Epithelial cell of proximal tubule (primary cell): ENCODE results near the gene C9orf85. TPM values are rescaled to one million over a fixed set of nuclear protein-coding genes. Genes with fewer than 3 reads are reported as not detected.

ENCODE experiments used
- DNase-seq: peaks from one replicate; pipeline ENCODE4 v3.0.0-alpha.2; 2011; ENCODE audit warnings: low read depth
- H3K4me3 ChIP-seq: 2 replicates; pipeline ENCODE4 v1.5.1; 2011; ENCODE audit warnings: low read depth, mild to moderate bottlenecking, low read length
- total RNA-seq: library from RNA; depleted of rRNA; stranded (reverse); fragments of >200 nt; gene quantifications from 2 replicates; pipeline ENCODE4 v1.2.3, GENCODE V29; 2015
- TF ChIP-seq, protein P1 (sequence below): conservative IDR thresholded peaks from 2 replicates; pipeline ENCODE4 v1.5.1; 2012; ENCODE audit warnings: low read depth, mild to moderate bottlenecking, low read length

The C9orf85 gene
- total RNA-seq, 1 donor from 2014 or later, result 12.9 TPM

DNA sequence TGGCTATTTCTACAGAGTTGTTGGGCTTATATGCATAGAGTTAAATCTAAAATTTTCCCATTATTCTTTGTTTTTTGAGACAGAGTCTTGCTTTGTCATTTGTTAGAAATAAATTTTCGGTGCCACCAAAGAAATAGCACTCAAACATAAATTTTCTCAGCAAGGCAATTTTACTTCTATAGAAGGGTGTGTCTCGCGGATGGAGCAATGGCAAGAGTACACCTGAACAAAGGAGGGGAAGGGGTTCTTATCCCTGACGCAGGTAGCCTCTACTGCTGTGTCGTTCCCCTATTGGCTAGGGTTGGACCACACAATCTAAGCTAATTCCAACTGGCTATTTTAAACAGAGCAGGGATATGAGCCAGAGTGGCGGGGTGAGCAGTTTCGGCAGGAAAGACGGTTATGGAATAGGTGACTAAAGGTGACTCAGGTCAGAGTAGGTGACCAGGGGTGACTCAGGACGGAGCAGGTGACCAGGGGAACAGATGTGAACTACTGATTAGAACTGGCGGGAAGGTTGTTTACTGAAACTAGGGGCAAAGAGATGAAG, 57.2 kb downstream of the C9orf85 start:
- TF ChIP-seq, protein P1, sequence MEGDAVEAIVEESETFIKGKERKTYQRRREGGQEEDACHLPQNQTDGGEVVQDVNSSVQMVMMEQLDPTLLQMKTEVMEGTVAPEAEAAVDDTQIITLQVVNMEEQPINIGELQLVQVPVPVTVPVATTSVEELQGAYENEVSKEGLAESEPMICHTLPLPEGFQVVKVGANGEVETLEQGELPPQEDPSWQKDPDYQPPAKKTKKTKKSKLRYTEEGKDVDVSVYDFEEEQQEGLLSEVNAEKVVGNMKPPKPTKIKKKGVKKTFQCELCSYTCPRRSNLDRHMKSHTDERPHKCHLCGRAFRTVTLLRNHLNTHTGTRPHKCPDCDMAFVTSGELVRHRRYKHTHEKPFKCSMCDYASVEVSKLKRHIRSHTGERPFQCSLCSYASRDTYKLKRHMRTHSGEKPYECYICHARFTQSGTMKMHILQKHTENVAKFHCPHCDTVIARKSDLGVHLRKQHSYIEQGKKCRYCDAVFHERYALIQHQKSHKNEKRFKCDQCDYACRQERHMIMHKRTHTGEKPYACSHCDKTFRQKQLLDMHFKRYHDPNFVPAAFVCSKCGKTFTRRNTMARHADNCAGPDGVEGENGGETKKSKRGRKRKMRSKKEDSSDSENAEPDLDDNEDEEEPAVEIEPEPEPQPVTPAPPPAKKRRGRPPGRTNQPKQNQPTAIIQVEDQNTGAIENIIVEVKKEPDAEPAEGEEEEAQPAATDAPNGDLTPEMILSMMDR, result no peak
- no peak overlapping the region for H3K4me3 ChIP-seq
- no peak for DNase-seq

DNA sequence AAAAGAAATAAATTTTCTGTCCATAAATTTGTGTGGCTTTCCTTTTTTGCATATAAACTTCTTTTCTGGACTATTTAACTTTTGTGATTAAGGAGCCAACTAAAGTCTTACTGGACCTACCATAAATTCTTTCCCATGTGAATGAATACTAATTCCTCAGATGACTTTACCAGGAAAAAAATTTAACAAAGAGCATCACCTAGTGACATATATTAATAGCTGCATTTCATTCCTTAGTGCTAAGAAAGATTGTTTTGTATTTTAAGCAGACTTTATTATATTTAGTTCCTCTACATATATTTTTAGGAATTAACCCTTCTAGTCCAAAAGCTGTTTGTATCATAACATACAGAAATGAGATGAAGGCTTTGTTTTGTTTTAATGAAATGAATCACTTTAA, 64.4 kb downstream of the C9orf85 start:
- no peak for DNase-seq
- TF ChIP-seq, protein P1, result no peak
- H3K4me3 ChIP-seq, result no peak overlapping the region

DNA sequence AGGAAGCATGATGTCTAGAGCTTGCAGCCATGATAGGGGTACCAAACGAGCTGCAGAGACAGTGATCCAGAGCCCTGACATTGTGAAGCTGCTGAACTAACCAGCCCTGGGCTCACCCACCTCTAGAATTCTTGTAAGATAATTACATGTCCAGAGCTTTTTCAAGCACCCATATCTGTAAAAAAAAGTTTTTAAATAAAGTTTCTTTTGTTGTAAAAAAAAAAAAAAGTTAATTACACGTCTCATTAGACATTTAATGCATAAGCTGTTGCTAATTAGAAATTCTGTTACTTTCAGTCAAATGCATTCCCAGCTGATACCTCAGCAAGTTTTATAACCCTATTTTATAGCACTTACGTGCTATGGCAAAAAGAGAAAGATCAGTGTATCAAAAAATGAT, 65.6 kb downstream of the C9orf85 start:
- TF ChIP-seq, protein P1, result no peak
- no peak for DNase-seq
- no peak overlapping the region for H3K4me3 ChIP-seq

DNA sequence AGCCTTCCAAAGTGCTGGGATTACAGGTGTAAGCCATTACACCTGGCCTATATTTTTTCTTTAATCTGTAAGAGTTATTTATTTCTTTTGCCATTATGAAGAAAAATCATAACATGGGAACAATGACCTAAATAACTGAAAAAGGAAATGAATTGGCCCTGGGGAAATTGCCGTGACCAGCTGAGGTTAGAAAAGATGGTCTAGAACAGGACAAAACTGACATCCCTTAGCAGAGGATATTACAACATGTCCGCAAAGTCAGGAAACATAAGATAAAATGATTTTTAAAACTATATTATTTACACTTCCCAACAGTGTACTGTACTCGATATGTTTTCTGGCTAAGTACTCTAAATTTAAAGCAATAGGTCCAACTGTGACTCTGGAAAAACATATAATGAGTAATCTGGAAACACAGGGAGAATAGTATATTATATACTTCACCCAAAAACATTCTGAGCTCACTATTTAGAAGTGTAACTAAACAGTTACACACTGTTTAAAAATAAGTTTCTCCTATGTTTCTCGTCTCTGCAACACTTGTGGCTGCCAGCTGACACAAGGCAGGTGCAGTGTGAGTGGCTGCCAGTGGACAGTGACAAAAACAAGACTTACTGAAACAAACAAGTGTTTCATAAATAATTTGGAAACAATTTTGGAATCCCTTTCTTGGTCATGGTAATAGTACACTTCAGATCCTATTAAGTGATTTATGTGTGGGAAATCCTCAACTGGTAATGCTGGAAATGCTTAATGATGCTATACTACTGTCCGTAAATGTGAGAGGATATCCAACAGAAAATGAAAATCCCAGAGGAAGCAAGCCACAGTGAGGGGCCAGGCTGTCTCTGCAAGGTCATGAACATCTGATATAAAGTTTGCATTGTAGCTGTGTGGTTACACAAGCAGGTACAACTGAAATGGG, 69.1 kb downstream of the C9orf85 start:
- TF ChIP-seq, protein P1, result no peak

DNA sequence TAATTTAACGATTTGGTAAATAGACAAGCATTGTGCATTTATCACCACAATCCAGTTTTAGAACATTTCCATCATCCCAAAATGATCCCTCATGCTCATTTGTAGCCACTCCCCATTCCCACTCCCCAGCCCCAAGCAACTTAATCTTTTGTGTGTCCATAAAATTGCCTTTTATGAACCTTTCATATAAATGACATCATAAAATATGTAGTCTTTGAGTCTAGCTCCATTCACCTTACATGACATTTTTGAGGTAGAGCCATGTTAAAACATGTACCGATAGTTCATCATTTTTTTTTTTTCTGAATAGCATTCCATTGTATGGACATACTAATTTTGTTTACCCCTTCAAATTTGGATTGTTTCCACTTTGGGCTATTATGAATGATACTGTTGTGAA, 70.5 kb downstream of the C9orf85 start:
- no peak for DNase-seq
- H3K4me3 ChIP-seq, result no peak overlapping the region
- TF ChIP-seq, protein P1, result no peak

More for the DNA sequence above, 69.1 kb downstream of the C9orf85 start:
- no peak for DNase-seq
- no peak overlapping the region for H3K4me3 ChIP-seq

DNA sequence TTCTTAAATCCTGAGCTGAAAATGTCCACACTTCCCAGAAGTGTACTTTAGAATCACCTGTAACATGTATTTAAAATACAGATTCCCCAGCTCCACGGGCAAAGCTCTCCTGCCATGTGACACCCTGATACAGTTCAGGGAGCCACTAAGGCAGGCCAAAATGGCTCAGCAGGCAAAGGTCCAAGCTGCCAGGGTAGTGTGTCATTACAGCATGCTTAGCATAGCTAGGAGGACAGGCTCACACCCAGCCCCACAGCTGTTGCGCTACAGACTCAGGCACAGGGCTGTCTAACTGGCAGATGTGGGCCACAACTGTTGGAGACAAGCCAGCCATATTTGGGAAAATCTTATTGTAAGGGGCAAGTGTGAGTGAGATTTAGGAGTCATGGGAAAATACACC, 73.0 kb downstream of the C9orf85 start:
- DNase-seq, result peak; percentile 62

More for the DNA sequence above, 73.0 kb downstream of the C9orf85 start:
- TF ChIP-seq, protein P1, result no peak
- no peak overlapping the region for H3K4me3 ChIP-seq
